Esophagus muscularis mucosa (tissue), 4 donors: ENCODE data around the gene PAQR7.

Experiments
- CTCF ChIP-seq, 3 experiments: fragments of 200-600 bp in 2 of 3; fragments of 450-650 bp in 1 of 3; sonication (generic) in 2 of 3; IDR thresholded peaks; one replicate each; pipeline ENCODE4 v1.5.1; 2017 to 2019; ENCODE audit warnings: antibody characterized with exemption in 3 of 3, mild to moderate bottlenecking in 2 of 3, moderate library complexity in 1 of 3
- EP300 ChIP-seq: sonication (generic); formaldehyde crosslinking; IDR thresholded peaks from one replicate; pipeline ENCODE4 v1.6.1; 2017; ENCODE audit warnings: antibody characterized with exemption
- POLR2A ChIP-seq: fragments of 450-650 bp; IDR thresholded peaks from one replicate; pipeline ENCODE4 v1.6.1; 2017; ENCODE audit warnings: antibody characterized with exemption, moderate library complexity, mild to moderate bottlenecking, low read depth
- POLR2AphosphoS5 ChIP-seq, 2 donors: sonication (generic); formaldehyde crosslinking; IDR thresholded peaks; one replicate each; pipeline ENCODE4 v1.6.1; 2017; ENCODE audit warnings: antibody characterized with exemption in 2 of 2

- TF ChIP-seq POLR2AphosphoS5 (IDR thresholded peaks at IDR 0.05) (no peak), CTCF (IDR thresholded peaks at IDR 0.05) (no peak), POLR2A (no peak), EP300 (no peak)
Observed at GRCh38 chr1:25861316-25862286, 13.9 kb downstream of the PAQR7 start.
